HL-60 (cell line): Measurements from ENCODE around the gene ZBTB8A.
"Not testable (repeated sequence)": the region's sequence is repeated elsewhere in the genome, so short reads cannot be mapped to it uniquely, and the experiment has no call there.

Experiments
- DNase-seq, 2 experiments: peaks; one replicate each; pipeline ENCODE4 v3.0.0-alpha.2; 2010 to 2020; ENCODE audit warnings: low read depth in 1 of 2, low spot score in 1 of 2
- H3K27ac ChIP-seq: fragments of 250-450 bp; sonication (Bioruptor Pico); replicated peaks from 2 replicates; pipeline ENCODE4 v1.5.1; 2020; ENCODE audit warnings: mild to moderate bottlenecking, moderate library complexity
- H3K27me3 ChIP-seq: fragments of 250-450 bp; sonication (Bioruptor Pico); 2 replicates; pipeline ENCODE4 v1.5.1; 2021; ENCODE audit warnings: mild to moderate bottlenecking, moderate library complexity; ENCODE audit not compliant: insufficient read depth, poor library complexity, severe bottlenecking
- H3K4me3 ChIP-seq: replicated peaks from 2 replicates; pipeline ENCODE4 v1.5.1; 2011; ENCODE audit warnings: mild to moderate bottlenecking, control low read depth, low read length; ENCODE audit not compliant: insufficient read depth
- CTCF ChIP-seq: IDR thresholded peaks from one replicate; pipeline ENCODE4 v1.5.1; 2011; ENCODE audit warnings: low read length, control low read depth, inconsistent platforms; ENCODE audit not compliant: insufficient read depth
- GABPA ChIP-seq: IDR thresholded peaks from 2 replicates; pipeline ENCODE4 v1.6.1; 2012; ENCODE audit warnings: low read depth
- POLR2AphosphoS5 ChIP-seq: IDR thresholded peaks from 2 replicates; pipeline ENCODE4 v1.6.1; 2012; ENCODE audit warnings: low read depth
- REST ChIP-seq: IDR thresholded peaks from 2 replicates; pipeline ENCODE4 v1.6.1; 2012; ENCODE audit warnings: low read depth; ENCODE audit not compliant: insufficient replicate concordance
- SPI1 ChIP-seq: IDR thresholded peaks from 2 replicates; pipeline ENCODE4 v1.6.1; 2012; ENCODE audit warnings: low read depth, mild to moderate bottlenecking, borderline replicate concordance

The ZBTB8A gene

GRCh38 chr1:32546611-32547010 lies 7.4 kb downstream of the ZBTB8A start:
- Histone ChIP-seq H3K27me3 (no peaks in the 10 kb centered on the region), H3K27ac (no peak overlapping the region), H3K4me3 (no peak overlapping the region)
- DNase-seq: no peak
- TF ChIP-seq CTCF: no peak
- TF ChIP-seq GABPA: no peak
- TF ChIP-seq REST: no peak
- no peak for TF ChIP-seq SPI1
- no peak for TF ChIP-seq POLR2AphosphoS5

- H3K27ac ChIP-seq: no peak overlapping the region
- no peak for DNase-seq
Measured at GRCh38 chr1:32549616-32550015, 10.4 kb downstream of the ZBTB8A start.

GRCh38 chr1:32554288-32554687 lies 15.1 kb downstream of the ZBTB8A start:
- Histone ChIP-seq H3K27ac (no peak overlapping the region), H3K4me3 (no peak overlapping the region), H3K27me3 (no peaks in the 10 kb centered on the region)
- DNase-seq: no peak
- TF ChIP-seq POLR2AphosphoS5: no peak
- TF ChIP-seq GABPA: no peak
- no peak for TF ChIP-seq SPI1
- TF ChIP-seq REST: no peak
- TF ChIP-seq CTCF: no peak

More at GRCh38 chr1:32549616-32550015, 10.4 kb downstream of the ZBTB8A start:
- H3K27me3 ChIP-seq: no peaks in the 10 kb centered on the region
- TF ChIP-seq REST: no peak
- no peak for TF ChIP-seq CTCF
- no peak for TF ChIP-seq SPI1
- TF ChIP-seq POLR2AphosphoS5: no peak
- no peak for TF ChIP-seq GABPA
- no peak overlapping the region for H3K4me3 ChIP-seq

GRCh38 chr1:32557035-32557434 lies 17.8 kb downstream of the ZBTB8A start:
- not testable (repeated sequence) for H3K27me3 ChIP-seq, DNase-seq

More at GRCh38 chr1:32557035-32557434, 17.8 kb downstream of the ZBTB8A start:
- H3K27ac ChIP-seq, H3K4me3 ChIP-seq: not testable (repeated sequence)
